Ammon's horn (tissue), 1 donor: Measurements from ENCODE around the gene TUBA4A.
A peak's percentile ranks its signal among the peaks of the same experiment; 100 is the strongest.
"Not testable (repeated sequence)": the region's sequence is repeated elsewhere in the genome, so short reads cannot be mapped to it uniquely, and the experiment has no call there.

Experiments
- DNase-seq: peaks from one replicate; pipeline ENCODE4 v3.0.0-alpha.2; 2016; ENCODE audit warnings: low spot score

Gene TUBA4A

DNA sequence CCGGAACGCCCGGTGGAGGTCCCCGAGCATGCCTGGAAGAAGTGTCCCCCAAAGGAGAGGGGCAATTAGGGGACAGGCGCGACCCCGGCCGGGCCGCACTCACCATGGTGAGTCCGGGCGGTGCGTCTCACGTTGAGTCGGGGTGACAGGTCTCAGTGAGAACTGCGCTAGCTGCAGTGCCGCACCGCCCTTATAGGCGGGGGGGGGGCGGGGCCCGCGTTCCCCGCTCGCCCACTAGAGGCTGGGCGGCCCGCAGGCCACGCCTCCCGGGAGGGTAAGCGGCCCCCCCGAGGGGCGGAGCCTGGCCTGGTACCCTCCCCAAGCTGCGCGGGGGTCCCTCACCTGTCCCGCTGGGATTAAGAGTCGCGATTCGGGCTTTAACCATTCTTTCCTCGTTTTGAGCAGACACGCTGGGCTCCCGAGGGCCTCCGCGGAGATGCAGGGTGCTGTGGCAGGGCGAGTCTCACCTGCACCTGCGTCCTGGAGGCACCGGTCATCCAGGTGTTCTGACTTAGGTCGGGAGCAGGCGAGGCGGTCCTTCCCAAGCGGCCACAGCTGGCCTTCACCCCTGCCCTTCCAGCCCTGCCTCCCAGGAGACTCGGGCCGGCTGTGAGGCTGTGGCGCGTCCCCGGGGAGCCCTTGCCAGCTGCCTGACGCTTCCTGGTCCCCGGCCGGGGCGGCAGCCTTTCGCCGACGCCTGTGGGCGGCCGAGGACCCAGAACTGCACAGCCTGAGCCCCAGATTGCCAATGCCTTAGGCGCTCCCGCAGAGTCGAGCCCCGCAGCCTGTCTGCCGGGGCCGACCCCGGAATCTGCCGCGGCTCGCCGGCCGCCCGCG is at the start of gene TUBA4A:
TUBA4A (minus strand) TSS at position 166 of the 837 bp plus-strand sequence; CDS start at position 106, 60 bp downstream.
- DNase-seq: peak; percentile 89

DNA sequence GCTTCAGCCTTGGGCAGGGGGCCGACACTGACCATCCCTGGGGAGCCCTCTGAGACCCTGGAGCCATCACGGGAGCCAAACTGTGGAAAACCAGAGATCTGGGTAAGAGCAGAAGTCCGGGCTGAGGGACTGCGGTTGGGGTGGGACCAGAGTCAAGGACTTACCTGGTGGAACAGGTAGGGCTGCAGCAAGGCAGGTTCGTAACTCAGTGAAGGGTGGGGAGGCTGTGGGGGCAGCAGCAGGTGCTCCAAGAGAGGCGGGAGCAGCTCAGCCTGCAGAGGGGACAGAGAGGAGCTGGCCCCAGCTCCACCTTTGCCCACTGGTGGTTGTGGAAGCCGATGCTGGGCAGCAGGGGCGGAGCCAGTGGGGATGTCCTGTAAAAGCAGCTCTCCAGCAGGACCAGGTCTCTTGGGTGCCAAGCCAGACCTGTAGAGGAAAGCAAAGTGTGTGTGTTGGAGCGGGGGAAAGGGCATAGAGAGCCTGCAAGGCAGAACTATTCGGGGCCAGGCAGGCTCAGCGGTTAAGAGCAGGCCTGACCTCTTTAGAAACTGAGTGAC is 48.8 kb upstream of the TUBA4A start:
- no peak for DNase-seq

DNA sequence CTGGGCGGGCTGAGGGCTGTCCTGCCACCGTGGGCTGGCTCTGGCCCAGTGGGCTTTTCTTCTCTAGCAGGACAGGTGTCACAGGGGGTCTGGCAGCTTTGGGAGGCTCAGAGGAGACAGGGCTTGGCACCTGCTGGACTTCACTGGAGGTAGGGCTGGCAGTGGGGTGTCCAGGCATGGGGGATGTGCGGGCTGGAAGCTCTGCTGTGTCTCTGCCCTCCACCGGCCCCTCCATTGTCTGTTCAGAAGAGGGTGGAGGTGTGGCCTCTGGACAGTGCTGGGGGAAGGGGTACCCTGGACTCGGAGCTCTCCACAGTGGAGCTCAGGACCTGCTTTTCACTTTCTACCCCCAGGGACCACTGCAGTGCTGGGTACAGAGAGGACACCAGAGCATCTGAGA is 46.3 kb upstream of the TUBA4A start:
- DNase-seq: no peak

DNA sequence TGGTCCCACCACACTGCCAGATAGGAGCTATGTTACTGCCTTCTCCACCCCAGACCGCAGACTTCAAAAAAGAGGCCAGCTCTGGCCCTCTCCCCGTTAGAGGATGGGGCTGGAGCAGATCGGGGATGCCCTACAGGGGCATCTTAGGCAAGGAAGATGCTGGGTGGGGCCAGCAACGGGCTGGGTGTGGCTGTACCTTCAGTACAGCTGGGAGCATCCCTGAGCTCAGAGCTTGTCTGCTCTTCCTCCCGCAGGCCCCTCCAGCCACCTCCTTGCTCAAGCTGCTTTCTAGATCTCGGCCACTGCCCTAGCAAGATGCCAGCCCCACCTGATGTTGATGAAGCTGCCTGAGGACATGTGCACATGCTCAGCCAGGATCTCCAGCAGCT is 45.6 kb upstream of the TUBA4A start:
- no peak for DNase-seq

DNA sequence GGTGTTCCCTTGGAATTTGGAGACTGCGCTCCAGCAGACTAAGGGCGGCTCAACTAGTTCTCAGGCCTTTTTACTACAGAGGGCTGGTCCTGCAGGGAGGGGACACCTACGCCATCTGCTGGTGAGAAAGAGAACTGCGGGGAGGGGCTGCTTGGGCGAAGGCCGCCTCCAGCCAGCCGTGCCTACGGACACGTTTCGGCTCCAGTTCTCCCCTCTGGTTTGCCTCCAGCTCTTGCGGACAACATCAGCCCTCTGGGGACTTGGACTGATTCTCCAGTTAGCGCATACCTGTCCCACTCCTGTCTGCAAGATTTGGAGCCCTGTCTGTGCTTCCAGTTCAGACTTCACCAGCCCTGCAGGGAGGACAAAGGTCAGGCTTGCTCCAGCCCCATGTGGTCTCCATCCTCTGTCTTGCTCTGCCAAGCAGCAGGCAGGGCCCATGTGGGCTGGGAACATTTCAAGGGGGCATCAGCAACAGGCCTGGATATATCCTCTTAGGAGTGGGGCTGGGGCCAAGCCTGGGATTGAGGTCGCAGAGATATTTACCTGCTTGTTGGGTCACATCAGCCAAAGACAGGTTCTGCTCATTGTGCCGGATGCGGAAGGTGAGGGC is 45.1 kb upstream of the TUBA4A start:
- peak; percentile 91 for DNase-seq

DNA sequence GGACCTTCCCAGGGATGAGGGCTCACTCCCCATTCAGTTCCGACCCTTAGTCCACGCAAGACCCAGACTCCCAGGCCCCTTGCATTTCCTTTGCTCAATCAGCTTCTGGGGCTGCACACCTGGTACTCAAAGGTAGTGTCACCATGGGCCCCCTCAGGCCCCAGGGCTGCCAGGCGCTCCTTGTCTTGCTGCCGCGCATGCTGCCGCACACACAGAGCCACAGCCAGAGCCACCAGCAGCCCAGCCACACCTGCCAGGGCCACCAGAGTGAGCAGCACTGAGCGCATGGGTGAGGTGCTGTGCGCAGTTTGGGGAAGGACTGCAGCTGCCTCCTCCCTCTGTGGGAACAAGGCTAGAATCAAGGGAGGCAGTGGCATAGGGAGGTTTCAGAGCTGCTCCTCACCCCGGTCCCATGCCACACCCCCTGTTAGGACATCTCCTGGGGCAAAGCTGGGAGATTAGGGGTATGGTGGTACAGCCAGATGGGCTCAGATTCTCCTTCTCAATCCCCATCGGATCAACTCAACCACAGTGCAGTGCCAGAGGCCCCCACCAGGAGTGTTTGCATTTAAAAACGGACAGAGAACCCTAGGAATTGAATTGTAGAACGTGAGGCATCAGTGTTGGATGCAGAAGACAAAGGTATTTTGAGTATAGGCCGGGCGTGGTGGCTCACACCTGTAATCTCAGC is 44.2 kb upstream of the TUBA4A start:
- DNase-seq: no peak

DNA sequence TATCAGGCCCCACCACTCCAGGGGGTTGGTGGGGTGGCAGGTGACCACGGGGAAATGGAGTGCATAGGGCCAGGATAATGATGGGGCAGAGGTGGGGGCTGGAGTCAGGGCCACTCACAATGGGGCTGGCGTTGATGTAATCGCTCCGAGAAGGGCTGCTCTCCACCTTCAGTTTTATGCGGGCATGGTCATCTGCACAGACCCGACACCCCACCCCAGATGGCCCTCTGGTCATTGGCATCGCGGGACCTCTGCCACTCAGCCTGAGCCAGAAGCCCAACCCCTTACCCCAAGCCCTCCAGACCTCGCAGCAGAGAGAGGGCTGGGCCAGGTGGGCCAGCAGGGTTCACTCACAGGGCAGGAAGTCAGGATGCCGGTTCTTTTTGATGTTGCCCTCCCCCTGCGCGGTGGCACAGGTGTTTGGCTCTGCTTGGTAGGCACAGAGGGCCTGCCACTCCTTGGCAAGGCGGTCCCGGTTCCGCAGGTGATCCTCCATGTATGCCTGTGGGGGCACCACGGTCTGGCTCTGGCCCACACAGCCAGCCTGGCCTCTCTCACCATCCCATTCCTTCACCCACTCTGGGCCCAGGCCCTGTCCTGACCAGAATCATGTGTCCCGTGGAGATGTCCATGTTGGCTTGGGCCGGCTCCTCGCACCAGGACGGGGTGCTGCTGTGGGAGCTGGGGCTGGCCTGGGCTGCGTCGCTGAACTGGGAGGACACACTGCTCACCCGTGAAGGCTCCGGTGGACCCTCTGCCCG is 43.1 kb upstream of the TUBA4A start:
- no peak for DNase-seq

DNA sequence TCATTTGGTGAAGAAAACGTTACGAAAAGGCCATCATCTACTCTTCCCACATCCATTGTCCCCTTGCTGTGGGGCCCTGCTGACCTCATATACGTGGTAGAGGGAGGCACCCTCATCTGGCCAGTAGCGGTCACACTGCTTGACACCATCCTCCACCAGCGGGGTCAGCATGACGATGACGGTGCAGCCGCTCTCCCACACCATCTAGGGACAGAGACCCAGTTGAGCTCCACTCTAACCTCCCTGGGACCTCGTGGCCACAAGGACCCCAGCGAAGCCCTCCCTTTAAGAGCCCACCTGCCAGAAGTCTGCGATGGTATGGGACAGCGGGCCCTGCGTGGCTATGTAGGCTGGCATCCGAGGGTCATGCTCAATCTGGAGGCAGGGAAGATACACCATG is 42.4 kb upstream of the TUBA4A start:
- DNase-seq: no peak

DNA sequence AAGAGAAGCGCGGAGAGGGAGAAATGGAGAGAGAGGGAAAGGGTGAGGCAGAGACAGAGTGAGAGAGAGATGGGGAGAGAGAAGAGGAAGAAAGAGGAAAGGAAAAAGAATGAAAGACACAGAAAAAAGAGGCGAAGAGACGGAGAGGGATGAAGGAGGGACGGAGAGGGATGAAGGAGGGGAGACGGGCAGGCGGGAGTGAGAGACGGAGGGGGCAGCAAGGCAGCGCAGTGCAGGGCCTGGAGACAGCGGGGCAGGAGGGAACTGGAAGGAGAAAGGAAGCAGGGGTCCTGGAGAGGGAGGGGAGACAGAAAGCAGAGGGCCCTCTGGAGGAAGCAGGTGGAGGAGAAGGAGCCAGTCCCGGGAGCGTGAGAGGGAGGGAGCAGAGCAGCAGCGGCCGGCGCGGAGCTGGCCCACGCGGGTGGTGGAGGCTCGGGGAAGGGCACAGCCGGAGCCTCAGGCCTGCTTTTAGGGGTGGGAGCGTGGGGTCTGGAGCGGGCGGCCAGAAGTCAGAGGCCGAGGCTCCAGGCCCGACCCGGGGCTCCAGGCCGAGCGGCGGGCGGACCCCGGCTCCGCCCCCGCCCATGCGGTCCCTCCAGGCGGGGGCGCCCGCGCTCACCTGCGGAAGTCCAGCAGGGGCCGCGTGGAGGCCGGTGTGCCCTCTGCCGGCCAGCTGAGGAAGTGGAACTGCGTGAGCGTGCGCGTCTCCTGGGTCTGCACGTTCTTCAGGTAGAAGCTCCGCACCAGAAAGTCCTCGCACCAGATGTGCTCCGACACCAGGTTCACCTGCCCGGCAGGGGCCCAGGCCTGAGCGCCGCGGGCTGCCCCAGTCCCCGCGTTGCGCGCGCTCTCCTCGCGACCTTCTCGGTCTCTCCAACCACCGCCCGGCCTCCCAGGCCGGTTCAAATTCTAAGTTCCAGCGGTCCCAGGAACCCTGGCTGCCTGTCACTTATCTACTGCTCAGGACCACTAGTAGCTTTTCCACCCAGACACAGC is 40.9 kb upstream of the TUBA4A start:
- peak; percentile 87 for DNase-seq

DNA sequence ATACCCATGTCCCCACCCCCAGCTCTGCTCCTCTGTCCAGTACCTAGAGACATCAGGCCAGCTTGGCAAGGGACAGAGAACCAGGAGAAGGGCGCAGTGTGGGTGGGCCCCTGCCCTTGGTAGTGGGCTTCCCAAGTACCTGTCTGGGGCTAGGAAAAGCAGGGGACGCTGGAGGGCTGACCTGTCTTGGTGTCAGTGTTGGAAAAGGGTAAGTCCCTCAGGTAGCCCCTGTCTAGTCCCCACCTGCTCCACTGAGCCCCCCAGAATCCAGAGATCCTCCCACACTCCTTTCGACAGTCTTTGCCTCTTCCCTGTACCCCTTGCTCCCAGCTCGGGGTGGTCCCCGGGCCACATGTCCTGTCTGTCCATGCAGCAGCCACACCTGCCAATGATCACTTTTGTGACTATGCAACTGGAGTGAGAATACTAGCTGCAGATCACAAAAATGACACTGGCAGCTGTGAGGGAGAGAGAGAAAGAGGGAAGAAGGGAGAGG is 40.1 kb upstream of the TUBA4A start:
- DNase-seq: no peak

DNA sequence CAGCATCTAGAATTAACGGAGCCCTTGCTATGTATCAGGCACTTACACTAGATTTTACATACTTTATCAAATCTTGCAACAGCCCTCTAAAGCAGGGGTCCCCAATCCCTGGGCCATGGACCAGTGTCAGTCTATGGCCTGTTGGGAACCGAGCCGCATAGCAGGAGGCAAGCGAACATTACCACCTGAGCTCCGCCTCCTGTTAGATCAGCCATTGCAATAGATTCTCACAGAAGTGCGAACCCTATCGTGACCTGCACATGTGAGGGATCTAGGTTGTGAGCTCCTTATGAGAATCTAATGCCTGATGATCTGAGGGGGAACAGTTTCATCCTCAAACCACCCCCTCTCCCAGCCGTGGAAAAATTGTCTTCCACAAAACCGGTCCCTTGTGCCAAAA is 38.9 kb upstream of the TUBA4A start:
- DNase-seq: no peak

DNA sequence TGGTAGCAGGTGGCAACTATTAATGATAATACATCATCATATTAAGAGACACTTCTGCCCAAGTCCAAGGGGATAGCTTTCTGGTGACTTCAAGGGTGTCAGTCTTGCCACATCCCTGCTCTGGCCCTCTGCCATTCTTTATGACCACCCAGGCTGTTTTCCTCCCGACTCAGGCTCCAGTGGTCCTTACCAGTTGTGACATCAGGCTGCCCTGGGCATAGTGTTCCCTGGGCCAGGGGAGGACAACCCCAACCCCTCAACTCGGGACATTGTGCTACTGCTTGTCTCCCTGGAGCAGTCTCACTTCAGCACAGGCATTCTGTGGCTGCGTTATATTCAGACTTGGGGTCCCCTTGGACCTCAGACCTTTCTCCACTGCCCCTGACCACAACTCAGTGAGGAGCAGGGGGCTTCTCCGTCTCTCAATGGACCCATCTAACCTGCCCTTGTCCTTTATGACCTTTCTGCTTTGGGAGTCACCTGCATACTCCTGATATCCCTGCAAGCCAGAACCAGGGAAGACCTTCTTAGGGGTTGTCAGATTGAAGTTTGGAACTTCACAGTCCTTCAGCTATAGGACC is 38.3 kb upstream of the TUBA4A start:
- DNase-seq: no peak

DNA sequence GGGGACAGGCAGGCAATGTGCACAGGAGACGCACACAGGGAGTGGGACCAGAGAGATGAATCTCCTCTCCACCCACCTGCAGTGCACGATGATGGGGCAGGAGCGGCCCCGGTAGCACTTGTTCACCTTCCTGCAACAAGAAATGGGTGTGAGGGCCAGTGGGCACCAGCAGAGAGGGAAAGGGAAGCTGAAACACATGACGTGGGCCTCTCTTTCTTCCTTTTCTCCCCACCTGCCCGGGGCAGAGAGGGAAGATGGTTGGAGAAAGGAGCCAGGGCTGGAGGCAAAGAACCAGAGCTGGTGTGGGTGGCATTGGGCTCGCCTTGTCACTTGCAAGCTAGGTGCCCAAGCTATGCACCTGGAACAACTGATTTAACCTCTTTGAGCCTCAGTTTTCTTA is 37.7 kb upstream of the TUBA4A start:
- no peak for DNase-seq

DNA sequence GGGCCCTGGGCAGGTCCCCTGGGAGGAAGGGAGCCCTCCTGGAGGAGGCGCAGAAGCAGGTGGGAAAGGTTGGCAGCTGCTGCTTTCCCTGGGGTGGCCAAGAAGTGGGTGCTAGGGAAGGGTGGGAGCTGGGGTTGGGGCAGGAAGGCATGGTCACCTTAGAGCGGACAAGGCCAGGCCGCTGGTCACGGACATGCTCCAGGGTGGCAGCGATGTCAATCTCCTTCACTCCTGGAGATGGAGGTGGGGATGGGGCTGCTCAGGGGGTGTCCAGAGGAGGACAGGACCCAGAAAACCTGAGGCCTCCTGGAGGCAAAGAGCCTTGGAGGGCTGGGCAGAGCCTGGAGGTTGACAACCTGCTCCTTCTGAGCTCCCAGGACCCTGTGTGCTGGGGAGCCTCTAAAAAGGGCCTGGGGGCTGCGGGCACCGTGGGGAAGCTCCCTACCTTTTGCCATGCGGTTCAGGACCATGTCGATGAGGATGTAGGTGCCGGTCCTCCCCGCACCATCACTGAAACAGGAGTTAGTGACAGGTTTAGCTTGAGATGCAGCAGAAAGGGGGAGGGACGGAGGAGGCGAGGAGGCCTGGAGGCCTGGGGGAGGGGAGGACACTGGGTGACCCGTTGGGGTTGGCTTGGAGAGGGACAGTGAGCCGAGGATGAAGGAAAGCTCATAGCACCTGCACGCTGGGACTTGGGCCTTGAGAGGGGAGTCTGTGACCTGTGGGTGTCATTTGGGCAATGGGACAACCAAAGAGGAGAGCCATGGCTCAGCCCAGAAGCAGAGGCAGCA is 36.9 kb upstream of the TUBA4A start:
- DNase-seq: no peak

DNA sequence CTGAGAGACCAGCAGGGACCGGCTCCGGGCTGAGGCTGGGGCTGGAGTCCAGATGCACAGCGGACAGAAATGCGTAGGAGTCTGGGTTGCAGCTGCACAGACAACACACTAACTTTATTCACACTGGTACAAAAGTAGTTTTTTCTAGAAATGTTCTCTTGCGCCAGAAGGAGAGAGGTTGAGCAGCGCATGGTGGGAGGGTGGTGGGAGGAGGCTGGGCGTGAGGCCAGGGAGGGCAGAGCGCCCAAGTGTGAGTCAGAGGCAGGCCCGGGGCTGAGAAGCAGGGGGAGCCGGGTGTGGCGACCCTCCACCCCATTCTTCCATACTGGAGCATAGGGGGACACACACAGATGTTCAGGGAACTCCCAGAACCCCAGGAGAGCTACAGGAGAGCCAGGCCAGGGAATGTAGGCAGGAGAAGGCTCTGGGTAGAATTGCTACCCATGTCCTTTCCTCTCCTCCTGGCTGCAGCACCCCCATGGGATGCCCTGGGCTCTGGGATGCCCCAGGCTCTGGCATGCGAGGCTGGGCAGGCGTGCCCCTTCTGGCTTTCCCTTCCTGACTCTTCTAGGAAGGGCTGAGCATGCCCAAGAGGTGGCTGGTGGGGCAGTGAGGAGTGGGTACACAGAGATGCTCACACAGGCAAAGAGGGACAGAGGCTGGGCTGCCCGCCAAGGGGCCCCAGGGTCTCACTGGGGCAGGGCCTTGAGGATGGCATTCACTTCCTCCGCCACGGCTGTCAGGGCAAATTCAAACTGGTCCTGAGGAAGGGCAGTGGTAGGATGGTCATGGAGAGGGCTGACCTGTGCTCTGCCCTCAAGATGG is 36.0 kb upstream of the TUBA4A start:
- DNase-seq: peak; percentile 93

DNA sequence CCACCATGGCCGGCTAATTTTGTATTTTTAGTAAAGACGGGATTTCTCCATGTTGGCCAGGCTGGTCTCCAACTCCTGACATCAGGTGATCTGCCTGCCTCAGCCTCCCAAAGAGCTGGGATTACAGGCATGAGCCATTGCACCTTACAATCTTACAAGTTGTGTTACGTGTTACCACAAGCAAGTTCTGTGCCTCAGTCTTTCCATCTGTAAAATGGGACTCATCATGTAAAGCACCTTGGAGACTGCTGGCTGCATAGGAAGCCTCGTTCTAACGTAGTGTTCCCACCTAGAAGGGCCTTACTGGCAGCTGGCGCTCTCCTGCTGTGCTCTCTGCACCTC is 35.4 kb upstream of the TUBA4A start:
- DNase-seq: no peak

DNA sequence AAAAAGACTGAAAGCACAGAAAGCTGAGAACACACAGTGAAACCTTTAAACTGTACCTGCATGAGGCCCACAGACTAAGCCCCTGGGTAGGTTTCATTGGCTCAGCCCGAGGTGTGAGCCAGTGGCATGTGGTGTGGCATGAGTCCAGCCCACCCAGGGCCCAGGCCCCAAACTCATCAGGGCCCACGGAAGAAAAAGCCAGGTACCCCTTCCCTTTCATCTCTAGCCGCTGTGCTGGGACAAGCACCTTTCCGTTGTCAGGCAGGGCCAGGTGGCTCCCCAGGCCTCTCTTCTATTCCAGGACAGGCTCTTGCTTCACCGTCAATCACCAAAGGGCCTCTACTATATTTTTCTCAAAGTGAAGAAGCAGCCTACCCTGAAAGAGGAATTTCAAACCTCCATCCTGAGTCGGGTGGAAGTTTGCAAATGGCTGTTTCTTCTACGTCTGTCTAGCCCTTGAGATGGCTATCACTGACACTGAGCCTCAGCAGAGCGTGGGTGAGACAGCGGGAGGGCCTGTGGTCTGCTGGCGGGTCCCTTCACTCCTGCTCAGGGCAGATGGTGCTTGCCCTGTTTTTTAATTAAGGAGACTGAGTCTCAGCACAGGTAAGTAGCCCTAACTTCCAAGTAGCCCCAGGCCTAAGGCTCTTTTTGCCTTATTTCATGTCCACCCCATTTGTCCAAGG is 34.0 kb upstream of the TUBA4A start:
- no peak for DNase-seq

DNA sequence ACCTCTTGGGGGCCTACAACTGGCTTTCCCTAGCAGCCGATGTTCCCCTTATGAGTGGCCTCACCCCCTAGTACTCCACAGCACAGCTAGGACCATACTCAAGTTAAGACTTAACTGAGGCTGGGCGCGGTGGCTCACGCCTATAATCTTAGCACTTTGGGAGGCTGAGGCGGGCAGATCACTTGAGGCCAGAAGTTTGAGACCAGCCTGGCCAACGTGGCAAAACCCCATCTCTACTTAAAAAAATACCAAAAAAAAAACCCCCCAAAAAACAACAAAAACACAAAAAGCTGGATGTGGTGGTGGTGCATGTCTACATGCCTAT is 33.4 kb upstream of the TUBA4A start:
- not testable (repeated sequence) for DNase-seq
